Right atrium auricular region (tissue), 2 donors: Measurements from ENCODE around the gene PIM3. TPM values are rescaled to one million over a fixed set of nuclear protein-coding genes. Genes with fewer than 3 reads are reported as not detected.

ENCODE experiments used
- DNase-seq: peaks from one replicate; pipeline ENCODE4 v3.0.0-alpha.2; 2019; ENCODE audit warnings: low spot score
- H3K27ac ChIP-seq, 2 donors: fragments of 200-600 bp; sonication (generic); 1 replicate in 1 of 2; 2 replicates in 1 of 2; pipeline ENCODE4 v1.5.1; 2016 to 2019
- H3K27me3 ChIP-seq, 2 donors: fragments of 200-600 bp; sonication (generic); one replicate each; pipeline versions ENCODE4 v1.5.1 to v1.6.0; 2017 to 2019
- H3K36me3 ChIP-seq: fragments of 200-600 bp; sonication (generic); one replicate; pipeline ENCODE4 v1.5.1; 2016
- H3K4me1 ChIP-seq, 2 donors: fragments of 200-600 bp; sonication (generic); one replicate each; pipeline versions ENCODE4 v1.5.1 to v1.6.0; 2017 to 2019
- H3K4me3 ChIP-seq, 2 donors: fragments of 200-600 bp; sonication (generic); 1 replicate in 1 of 2; 2 replicates in 1 of 2; pipeline ENCODE4 v1.5.1; 2017 to 2019; ENCODE audit warnings: mild to moderate bottlenecking in 1 of 2, moderate library complexity in 1 of 2
- H3K9me3 ChIP-seq, 2 donors: fragments of 200-600 bp; sonication (generic); one replicate each; pipeline ENCODE4 v1.5.1; 2019
- total RNA-seq, 2 donors: library from RNA; depleted of rRNA; stranded (reverse); fragments of >200 nt; gene quantifications; one replicate each; pipeline ENCODE4 v1.1.0, GENCODE V29; 2016
- TF ChIP-seq, protein P1 (sequence below), 2 donors: fragments of 200-600 bp; sonication (generic); IDR thresholded peaks; one replicate each; pipeline ENCODE4 v1.5.1; 2019; ENCODE audit warnings: antibody characterized with exemption in 2 of 2

Gene PIM3
- total RNA-seq, 2 donors from 2014 or later: 64.5 to 66.9 TPM

DNA sequence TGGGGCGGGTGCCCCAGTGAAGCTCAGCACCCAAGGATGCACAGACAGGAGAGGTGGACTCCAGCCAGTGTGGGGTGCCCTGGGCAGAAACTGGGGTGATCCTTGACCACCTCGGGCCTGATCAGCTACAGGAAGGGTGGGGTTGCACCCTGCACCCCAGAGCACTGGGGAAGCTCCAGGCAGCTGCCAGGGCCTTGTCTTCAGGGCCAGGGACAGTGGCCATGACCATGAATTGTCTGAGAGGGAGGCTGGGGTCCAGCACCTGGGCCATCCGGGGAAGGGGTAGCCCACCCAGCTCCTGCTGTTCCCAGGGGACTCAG is 34.4 kb downstream of the PIM3 start:
- Histone ChIP-seq H3K4me1 (peaks cover 0 to 13% of the 10 kb centered on the region in 2 donors), H3K9me3 (peaks cover 0 to 13% of the 10 kb centered on the region in 2 donors)

DNA sequence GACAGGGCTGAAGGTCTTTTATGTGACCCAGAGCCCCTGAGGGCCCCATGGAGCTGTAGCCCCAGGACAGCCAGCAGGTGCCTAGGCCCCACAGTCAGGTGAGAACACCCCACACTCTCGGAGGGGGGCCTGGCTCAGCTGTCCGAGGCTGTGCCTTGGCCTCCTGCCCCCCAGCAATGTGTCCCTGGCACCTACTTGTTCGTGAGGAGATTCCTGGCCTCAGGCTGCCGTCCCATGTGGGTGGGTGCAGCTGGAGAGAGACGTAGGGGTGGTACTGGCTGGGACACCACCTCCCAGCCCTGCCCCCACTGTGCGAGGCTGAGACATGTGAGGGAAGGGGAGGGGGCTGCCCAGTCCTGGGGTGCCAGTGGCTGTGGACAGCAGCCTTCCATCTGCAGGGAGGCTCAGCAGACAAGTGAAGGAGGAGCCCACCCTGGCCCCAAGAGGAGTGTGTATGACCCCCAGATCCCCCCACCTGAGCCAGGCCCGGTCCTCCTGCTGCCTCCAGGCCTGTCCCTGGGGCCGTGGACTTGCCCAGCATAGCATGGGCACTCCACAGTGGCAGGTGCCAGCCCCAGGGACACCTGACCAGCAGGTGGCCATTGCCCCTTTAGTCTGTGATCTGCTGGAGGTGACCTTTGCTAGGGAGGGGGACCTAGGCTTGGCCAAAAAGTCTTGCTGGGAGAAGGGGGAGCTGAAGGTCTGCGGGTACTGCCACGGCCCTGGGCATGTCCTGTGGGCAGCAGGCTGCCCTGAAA is 35.0 kb downstream of the PIM3 start:
- no peak for DNase-seq
- TF ChIP-seq, protein P1, sequence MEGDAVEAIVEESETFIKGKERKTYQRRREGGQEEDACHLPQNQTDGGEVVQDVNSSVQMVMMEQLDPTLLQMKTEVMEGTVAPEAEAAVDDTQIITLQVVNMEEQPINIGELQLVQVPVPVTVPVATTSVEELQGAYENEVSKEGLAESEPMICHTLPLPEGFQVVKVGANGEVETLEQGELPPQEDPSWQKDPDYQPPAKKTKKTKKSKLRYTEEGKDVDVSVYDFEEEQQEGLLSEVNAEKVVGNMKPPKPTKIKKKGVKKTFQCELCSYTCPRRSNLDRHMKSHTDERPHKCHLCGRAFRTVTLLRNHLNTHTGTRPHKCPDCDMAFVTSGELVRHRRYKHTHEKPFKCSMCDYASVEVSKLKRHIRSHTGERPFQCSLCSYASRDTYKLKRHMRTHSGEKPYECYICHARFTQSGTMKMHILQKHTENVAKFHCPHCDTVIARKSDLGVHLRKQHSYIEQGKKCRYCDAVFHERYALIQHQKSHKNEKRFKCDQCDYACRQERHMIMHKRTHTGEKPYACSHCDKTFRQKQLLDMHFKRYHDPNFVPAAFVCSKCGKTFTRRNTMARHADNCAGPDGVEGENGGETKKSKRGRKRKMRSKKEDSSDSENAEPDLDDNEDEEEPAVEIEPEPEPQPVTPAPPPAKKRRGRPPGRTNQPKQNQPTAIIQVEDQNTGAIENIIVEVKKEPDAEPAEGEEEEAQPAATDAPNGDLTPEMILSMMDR (IDR thresholded peaks at IDR 0.05): no peak
- H3K36me3 ChIP-seq: no peaks in the 10 kb centered on the region

More for the DNA sequence above, 34.4 kb downstream of the PIM3 start:
- H3K27ac ChIP-seq: no peak overlapping the region
- no peaks in the 10 kb centered on the region for H3K36me3 ChIP-seq
- TF ChIP-seq, protein P1 (IDR thresholded peaks at IDR 0.05): no peak
- no peak for DNase-seq
- H3K27me3 ChIP-seq: no peaks in the 10 kb centered on the region
- H3K4me3 ChIP-seq: no peak overlapping the region

DNA sequence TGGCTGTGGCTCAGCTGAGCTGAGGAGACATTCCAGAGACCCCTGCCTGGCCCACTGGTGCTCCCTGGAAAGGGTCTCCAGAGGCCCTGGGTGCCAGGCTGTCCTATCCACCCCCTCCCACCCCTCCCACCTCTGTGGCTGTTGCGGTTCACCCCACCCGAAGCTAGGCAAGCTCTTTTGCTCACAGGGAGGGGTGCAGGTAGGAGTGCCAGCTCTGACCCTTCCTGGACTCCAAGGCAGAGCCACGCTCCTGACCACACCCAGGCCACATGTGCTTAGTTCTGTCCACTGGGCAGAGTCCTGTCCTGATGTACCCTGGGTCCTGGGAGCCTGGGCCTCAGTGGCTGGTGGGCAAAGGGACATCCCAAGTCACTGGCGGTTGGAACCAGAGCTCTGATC is 35.5 kb downstream of the PIM3 start:
- DNase-seq: no peak
- Histone ChIP-seq H3K4me1 (peaks cover 0 to 13% of the 10 kb centered on the region in 2 donors), H3K36me3 (no peaks in the 10 kb centered on the region), H3K9me3 (peaks cover 0 to 6% of the 10 kb centered on the region in 2 donors), H3K27me3 (no peaks in the 10 kb centered on the region), H3K4me3 (no peak overlapping the region), H3K27ac (no peak overlapping the region)
- TF ChIP-seq, protein P1 (IDR thresholded peaks at IDR 0.05): no peak

More for the DNA sequence above, 35.0 kb downstream of the PIM3 start:
- H3K9me3 ChIP-seq: peaks cover 0 to 12% of the 10 kb centered on the region in 2 donors
- H3K4me1 ChIP-seq: peaks cover 0 to 13% of the 10 kb centered on the region in 2 donors
- no peak overlapping the region for H3K4me3 ChIP-seq
- no peak overlapping the region for H3K27ac ChIP-seq
- no peaks in the 10 kb centered on the region for H3K27me3 ChIP-seq

DNA sequence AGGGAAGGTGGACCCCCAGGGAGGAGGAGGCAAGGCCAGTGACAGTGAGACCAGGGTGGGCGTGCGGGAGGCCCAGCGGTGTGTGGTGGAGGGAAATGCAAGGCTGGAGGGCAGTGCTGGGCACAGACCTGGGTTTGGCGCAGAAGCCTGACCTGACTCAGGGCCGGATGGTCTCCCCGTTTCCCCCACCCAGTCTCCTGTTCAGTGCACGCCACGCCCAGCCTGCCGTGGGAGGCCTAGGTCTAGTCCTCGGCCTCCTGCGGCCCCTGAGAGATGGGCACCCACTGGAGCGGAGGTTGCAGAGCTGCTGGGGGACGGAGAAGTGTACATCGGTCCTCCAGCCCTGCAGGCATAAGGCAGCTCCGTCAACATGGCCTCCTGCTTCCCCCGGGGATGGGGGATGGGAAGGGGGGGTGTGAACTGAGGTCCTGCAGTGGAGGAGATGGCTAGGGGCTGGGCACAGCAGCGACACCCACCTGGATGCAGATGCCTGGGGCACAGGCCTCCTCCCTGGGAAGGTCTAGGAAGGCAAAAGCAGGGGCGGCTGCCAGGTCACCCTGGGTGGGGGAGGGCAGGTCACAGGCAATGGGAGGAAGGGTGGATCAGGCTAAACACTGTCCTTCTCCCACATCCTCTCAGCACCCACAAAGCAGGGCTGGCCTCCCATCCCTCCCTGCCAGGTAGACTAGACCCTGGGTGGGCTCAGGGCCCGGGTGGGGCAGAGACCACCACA is 36.1 kb downstream of the PIM3 start:
- H3K4me3 ChIP-seq: no peak overlapping the region
- TF ChIP-seq, protein P1 (IDR thresholded peaks at IDR 0.05): no peak
- H3K9me3 ChIP-seq: peaks cover 0 to under 1% of the 10 kb centered on the region in 2 donors
- H3K4me1 ChIP-seq: peaks cover 0 to 13% of the 10 kb centered on the region in 2 donors
- H3K27me3 ChIP-seq: no peaks in the 10 kb centered on the region
- no peak for DNase-seq
- no peak overlapping the region for H3K27ac ChIP-seq
- no peaks in the 10 kb centered on the region for H3K36me3 ChIP-seq

DNA sequence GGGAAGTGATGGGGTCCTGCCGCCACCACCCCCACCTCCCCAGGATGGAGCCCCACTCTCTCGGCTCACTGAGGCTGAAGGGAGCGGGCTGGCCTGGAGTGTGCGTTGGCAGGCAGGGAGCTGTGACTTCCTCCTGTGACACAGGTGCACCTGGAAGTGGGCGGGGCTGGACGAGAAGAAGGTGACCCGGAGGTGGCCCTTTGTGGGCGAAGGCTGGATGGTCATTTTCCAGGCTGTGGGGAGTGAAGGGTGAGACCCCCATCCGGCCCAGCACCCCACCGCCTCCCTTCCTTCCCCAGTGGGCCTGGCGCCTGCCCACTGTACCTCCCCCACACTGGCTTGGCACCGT is 36.7 kb downstream of the PIM3 start:
- no peak for DNase-seq
- H3K27me3 ChIP-seq: no peaks in the 10 kb centered on the region
- H3K4me3 ChIP-seq: no peak overlapping the region
- TF ChIP-seq, protein P1 (IDR thresholded peaks at IDR 0.05): no peak
- no peaks in the 10 kb centered on the region for H3K36me3 ChIP-seq
- peaks cover 0 to 13% of the 10 kb centered on the region in 2 donors for H3K4me1 ChIP-seq
- H3K27ac ChIP-seq: no peak overlapping the region
- no peaks in the 10 kb centered on the region for H3K9me3 ChIP-seq
